ENCODE results near the gene RDH14.

Gene RDH14

GRCh38 chr2:18505703-18506341 lies 54.6 kb downstream of the RDH14 start:
- Histone ChIP-seq H3K9me3 (no peaks in the 10 kb centered on the region), H3K36me3 (no peaks in the 10 kb centered on the region), H3K27me3 (peaks cover 9% of the 10 kb centered on the region), H3K4me3 (ENCODE audit: low read depth in 1 of 2, low read length in 1 of 2) (no peak overlapping the region), H3K27ac (no peak overlapping the region), H3K4me1 (ENCODE audit: control insufficient read depth in 1 of 2, insufficient read depth in 1 of 2, low read depth in 1 of 2, low read length in 1 of 2) (no peaks in the 10 kb centered on the region)
- no peak for TF ChIP-seq CTCF (IDR thresholded peaks at IDR 0.05)

All from neutrophil (primary cell).